HEK293 (cell line): ENCODE measurements around the gene NUDT8.

ENCODE experiments used
- GLIS1 ChIP-seq: fragments of 450-650 bp; formaldehyde crosslinking; IDR thresholded peaks from 2 replicates; pipeline ENCODE4 v1.5.1; 2016; ENCODE audit warnings: missing biosample characterization, missing genetic modification characterization
- HIC1 ChIP-seq: fragments of 450-650 bp; formaldehyde crosslinking; IDR thresholded peaks from 2 replicates; pipeline ENCODE4 v1.5.1; 2016; ENCODE audit warnings: missing biosample characterization, missing genetic modification characterization
- OVOL3 ChIP-seq: fragments of 450-650 bp; formaldehyde crosslinking; IDR thresholded peaks from 2 replicates; pipeline ENCODE4 v1.5.1; 2016; ENCODE audit warnings: missing biosample characterization, missing genetic modification characterization
- REPIN1 ChIP-seq: fragments of 450-650 bp; formaldehyde crosslinking; IDR thresholded peaks from 2 replicates; pipeline ENCODE4 v1.5.1; 2017; ENCODE audit warnings: missing biosample characterization, missing genetic modification characterization, low read depth
- SETDB1 ChIP-seq: IDR thresholded peaks from one replicate; pipeline ENCODE4 v1.6.1; 2017; ENCODE audit warnings: mild to moderate bottlenecking, low read length, moderate library complexity, mixed read lengths; ENCODE audit not compliant: insufficient read length
- TRIM28 ChIP-seq: IDR thresholded peaks from 2 replicates; pipeline ENCODE4 v1.6.1; 2011; ENCODE audit warnings: low read length, control low read depth, borderline replicate concordance
- ZNF18 ChIP-seq: fragments of 450-650 bp; formaldehyde crosslinking; IDR thresholded peaks from 2 replicates; pipeline ENCODE4 v1.5.1; 2016; ENCODE audit warnings: missing biosample characterization, missing genetic modification characterization
- ZNF416 ChIP-seq: fragments of 450-650 bp; formaldehyde crosslinking; IDR thresholded peaks from 2 replicates; pipeline ENCODE4 v1.5.1; 2016; ENCODE audit warnings: missing biosample characterization, missing genetic modification characterization
- ZNF521 ChIP-seq: fragments of 450-650 bp; formaldehyde crosslinking; IDR thresholded peaks from 2 replicates; pipeline ENCODE4 v1.5.1; 2017; ENCODE audit warnings: missing biosample characterization, mild to moderate bottlenecking, missing genetic modification characterization
- ZNF692 ChIP-seq: fragments of 450-650 bp; formaldehyde crosslinking; IDR thresholded peaks from 2 replicates; pipeline ENCODE4 v1.5.1; 2016; ENCODE audit warnings: missing biosample characterization, missing genetic modification characterization
- ZNF701 ChIP-seq: fragments of 450-650 bp; formaldehyde crosslinking; IDR thresholded peaks from 2 replicates; pipeline ENCODE4 v1.5.1; 2016; ENCODE audit warnings: missing biosample characterization, missing genetic modification characterization
- TF ChIP-seq, protein P1 (sequence below): fragments of 450-650 bp; formaldehyde crosslinking; IDR thresholded peaks from 2 replicates; pipeline ENCODE4 v1.5.1; 2016; ENCODE audit warnings: missing biosample characterization, missing genetic modification characterization
- TF ChIP-seq, protein P2 (sequence below): fragments of 450-650 bp; formaldehyde crosslinking; IDR thresholded peaks from 2 replicates; pipeline ENCODE4 v1.5.1; 2016; ENCODE audit warnings: missing biosample characterization, missing genetic modification characterization
- TF ChIP-seq, protein P3 (sequence below): fragments of 450-650 bp; formaldehyde crosslinking; IDR thresholded peaks from 2 replicates; pipeline ENCODE4 v1.5.1; 2016; ENCODE audit warnings: missing biosample characterization, missing genetic modification characterization

NUDT8 gene

DNA sequence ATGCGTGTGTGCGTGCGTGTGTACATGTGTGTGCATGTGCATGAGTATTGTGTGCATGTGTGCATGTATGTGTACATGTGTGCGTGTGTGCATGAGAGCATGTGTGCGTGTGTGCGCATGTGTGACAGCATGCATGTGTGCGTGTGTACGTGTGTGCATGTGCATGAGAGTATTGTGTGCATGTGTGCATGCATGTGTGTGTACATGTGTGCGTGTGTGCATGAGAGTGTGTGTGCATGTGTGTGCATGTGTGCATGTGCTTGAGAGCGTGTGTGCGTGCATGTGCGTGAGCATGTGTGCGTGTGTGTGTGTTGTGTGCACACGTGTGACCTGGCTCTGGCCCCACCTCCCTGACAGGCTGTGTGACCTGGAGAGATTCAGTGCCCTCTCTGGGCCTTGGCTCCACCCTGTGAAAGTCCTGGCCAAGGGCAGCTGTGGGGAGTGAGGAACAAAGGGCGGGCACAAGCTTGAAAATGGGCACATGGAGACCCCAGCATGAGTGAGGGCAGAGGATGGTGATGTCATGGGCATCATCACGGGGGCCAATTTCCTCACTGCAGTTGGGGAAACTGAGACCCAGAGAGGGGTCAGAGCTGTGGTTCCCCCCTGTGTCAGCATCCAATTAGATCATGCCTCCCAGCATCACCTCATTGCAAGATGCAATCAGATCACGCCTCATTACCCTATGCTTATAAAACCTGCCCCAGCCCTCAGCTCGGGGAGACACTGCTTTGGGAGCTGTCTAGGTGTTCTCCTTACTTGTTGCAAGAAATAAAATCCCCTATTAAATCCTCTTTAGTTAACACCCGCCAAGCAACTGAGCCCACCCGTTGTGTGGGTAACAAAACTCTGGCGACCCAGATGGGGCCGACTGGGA is 20.1 kb upstream of the NUDT8 start (continued):
- TF ChIP-seq, protein P1, sequence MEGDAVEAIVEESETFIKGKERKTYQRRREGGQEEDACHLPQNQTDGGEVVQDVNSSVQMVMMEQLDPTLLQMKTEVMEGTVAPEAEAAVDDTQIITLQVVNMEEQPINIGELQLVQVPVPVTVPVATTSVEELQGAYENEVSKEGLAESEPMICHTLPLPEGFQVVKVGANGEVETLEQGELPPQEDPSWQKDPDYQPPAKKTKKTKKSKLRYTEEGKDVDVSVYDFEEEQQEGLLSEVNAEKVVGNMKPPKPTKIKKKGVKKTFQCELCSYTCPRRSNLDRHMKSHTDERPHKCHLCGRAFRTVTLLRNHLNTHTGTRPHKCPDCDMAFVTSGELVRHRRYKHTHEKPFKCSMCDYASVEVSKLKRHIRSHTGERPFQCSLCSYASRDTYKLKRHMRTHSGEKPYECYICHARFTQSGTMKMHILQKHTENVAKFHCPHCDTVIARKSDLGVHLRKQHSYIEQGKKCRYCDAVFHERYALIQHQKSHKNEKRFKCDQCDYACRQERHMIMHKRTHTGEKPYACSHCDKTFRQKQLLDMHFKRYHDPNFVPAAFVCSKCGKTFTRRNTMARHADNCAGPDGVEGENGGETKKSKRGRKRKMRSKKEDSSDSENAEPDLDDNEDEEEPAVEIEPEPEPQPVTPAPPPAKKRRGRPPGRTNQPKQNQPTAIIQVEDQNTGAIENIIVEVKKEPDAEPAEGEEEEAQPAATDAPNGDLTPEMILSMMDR (tag by site-specific recombination) = no peak
- TF ChIP-seq, protein P2, sequence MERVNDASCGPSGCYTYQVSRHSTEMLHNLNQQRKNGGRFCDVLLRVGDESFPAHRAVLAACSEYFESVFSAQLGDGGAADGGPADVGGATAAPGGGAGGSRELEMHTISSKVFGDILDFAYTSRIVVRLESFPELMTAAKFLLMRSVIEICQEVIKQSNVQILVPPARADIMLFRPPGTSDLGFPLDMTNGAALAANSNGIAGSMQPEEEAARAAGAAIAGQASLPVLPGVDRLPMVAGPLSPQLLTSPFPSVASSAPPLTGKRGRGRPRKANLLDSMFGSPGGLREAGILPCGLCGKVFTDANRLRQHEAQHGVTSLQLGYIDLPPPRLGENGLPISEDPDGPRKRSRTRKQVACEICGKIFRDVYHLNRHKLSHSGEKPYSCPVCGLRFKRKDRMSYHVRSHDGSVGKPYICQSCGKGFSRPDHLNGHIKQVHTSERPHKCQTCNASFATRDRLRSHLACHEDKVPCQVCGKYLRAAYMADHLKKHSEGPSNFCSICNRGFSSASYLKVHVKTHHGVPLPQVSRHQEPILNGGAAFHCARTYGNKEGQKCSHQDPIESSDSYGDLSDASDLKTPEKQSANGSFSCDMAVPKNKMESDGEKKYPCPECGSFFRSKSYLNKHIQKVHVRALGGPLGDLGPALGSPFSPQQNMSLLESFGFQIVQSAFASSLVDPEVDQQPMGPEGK (tag by site-specific recombination) = 0 out of 2 replicates have a peak, but pooled peaks have one; percentile 17
- no peak for TF ChIP-seq ZNF692
- no peak for TF ChIP-seq TRIM28
- TF ChIP-seq GLIS1 (tag by site-specific recombination) = no peak
- TF ChIP-seq, protein P3, sequence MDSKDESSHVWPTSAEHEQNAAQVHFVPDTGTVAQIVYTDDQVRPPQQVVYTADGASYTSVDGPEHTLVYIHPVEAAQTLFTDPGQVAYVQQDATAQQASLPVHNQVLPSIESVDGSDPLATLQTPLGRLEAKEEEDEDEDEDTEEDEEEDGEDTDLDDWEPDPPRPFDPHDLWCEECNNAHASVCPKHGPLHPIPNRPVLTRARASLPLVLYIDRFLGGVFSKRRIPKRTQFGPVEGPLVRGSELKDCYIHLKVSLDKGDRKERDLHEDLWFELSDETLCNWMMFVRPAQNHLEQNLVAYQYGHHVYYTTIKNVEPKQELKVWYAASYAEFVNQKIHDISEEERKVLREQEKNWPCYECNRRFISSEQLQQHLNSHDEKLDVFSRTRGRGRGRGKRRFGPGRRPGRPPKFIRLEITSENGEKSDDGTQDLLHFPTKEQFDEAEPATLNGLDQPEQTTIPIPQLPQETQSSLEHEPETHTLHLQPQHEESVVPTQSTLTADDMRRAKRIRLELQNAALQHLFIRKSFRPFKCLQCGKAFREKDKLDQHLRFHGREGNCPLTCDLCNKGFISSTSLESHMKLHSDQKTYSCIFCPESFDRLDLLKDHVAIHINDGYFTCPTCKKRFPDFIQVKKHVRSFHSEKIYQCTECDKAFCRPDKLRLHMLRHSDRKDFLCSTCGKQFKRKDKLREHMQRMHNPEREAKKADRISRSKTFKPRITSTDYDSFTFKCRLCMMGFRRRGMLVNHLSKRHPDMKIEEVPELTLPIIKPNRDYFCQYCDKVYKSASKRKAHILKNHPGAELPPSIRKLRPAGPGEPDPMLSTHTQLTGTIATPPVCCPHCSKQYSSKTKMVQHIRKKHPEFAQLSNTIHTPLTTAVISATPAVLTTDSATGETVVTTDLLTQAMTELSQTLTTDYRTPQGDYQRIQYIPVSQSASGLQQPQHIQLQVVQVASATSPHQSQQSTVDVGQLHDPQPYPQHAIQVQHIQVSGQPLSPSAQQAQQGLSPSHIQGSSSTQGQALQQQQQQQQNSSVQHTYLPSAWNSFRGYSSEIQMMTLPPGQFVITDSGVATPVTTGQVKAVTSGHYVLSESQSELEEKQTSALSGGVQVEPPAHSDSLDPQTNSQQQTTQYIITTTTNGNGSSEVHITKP = peak; percentile 87
- 0 out of 2 replicates have a peak, but pooled peaks have one; percentile 27 for TF ChIP-seq HIC1 (tag by site-specific recombination)
- TF ChIP-seq REPIN1 (tag by site-specific recombination) = no peak
- TF ChIP-seq OVOL3 (tag by site-specific recombination) = no peak
- TF ChIP-seq ZNF701 (tag by site-specific recombination) = no peak
- no peak for TF ChIP-seq SETDB1
- TF ChIP-seq ZNF18 (tag by site-specific recombination) = 0 out of 2 replicates have a peak, but pooled peaks have one; percentile 10
- TF ChIP-seq ZNF416 (tag by site-specific recombination) = no peak
- TF ChIP-seq ZNF521 (tag by site-specific recombination) = no peak
